ENCODE data around the gene WFIKKN1. TPM values are rescaled to one million over a fixed set of nuclear protein-coding genes. Genes with fewer than 3 reads are reported as not detected.
"Not testable (repeated sequence)": the region's sequence is repeated elsewhere in the genome, so short reads cannot be mapped to it uniquely, and the experiment has no call there.

The WFIKKN1 gene
- total RNA-seq, 2 experiments from 2014 or later = 0.47 to 1.2 TPM

- DNase-seq (ENCODE audit: low spot score) = no peak
- Histone ChIP-seq H3K36me3 (ENCODE audit: insufficient read depth, low read length) (peaks cover 9% of the 10 kb centered on the region), H3K9me3 (ENCODE audit: low read length) (no peaks in the 10 kb centered on the region), H3K9me2 (ENCODE audit: insufficient read depth, low read length) (no peaks in the 10 kb centered on the region), H3K4me1 (ENCODE audit: insufficient read depth, low read length, poor library complexity, severe bottlenecking) (peaks cover 13% of the 10 kb centered on the region), H2AFZ (ENCODE audit: low read length) (no peak overlapping the region), H3K4me3 (ENCODE audit: low read depth, low read length, poor library complexity, severe bottlenecking) (no peak overlapping the region), H3K79me2 (ENCODE audit: insufficient read depth, low read depth, low read length) (no peaks in the 10 kb centered on the region), H3K27ac (ENCODE audit: low read depth, low read length, poor library complexity, severe bottlenecking) (no peak overlapping the region), H4K20me1 (ENCODE audit: insufficient read depth, low read length) (no peaks in the 10 kb centered on the region), H3K4me2 (ENCODE audit: low read length) (no peak overlapping the region)
- TF ChIP-seq CTCF (conservative IDR thresholded peaks at IDR 0.05; ENCODE audit: low read length) (no peak), EZH2phosphoT487 (IDR thresholded peaks at IDR 0.05; ENCODE audit: borderline replicate concordance, low read depth, low read length) (no peak)
- BruUV-seq (replicated peaks) = no TSS peak
- intact Hi-C loops (cut with micrococcal nuclease; ENCODE audit: unreplicated experiment) = no loop called here
- POLR2A ChIA-PET = no interaction called here
- CTCF ChIA-PET (ENCODE audit: unreplicated experiment) = no interaction called here
Observed at GRCh38 chr16:595942-596735, 34.6 kb upstream of the WFIKKN1 start.

GRCh38 chr16:596736-597060 is 34.1 kb upstream of the WFIKKN1 start:
- no peaks in the 10 kb centered on the region for H3K9me2 ChIP-seq (ENCODE audit: insufficient read depth, low read length)
- intact Hi-C loops (cut with micrococcal nuclease; ENCODE audit: unreplicated experiment) = no loop called here
- TF ChIP-seq EZH2phosphoT487 (IDR thresholded peaks at IDR 0.05; ENCODE audit: borderline replicate concordance, low read depth, low read length) (no peak), CTCF (conservative IDR thresholded peaks at IDR 0.05; ENCODE audit: low read length) (no peak)
- H2AFZ ChIP-seq (ENCODE audit: low read length) = no peak overlapping the region
- DNase-seq (ENCODE audit: low spot score) = no peak
- POLR2A ChIA-PET = no interaction called here
- H3K4me2 ChIP-seq (ENCODE audit: low read length) = no peak overlapping the region
- H3K36me3 ChIP-seq (ENCODE audit: insufficient read depth, low read length) = peaks cover 9% of the 10 kb centered on the region
- H3K27ac ChIP-seq (ENCODE audit: low read depth, low read length, poor library complexity, severe bottlenecking) = no peak overlapping the region
- H3K9me3 ChIP-seq (ENCODE audit: low read length) = no peaks in the 10 kb centered on the region
- CTCF ChIA-PET (ENCODE audit: unreplicated experiment) = no interaction called here
- H4K20me1 ChIP-seq (ENCODE audit: insufficient read depth, low read length) = no peaks in the 10 kb centered on the region
- H3K4me1 ChIP-seq (ENCODE audit: insufficient read depth, low read length, poor library complexity, severe bottlenecking) = peaks cover 12% of the 10 kb centered on the region
- no peaks in the 10 kb centered on the region for H3K79me2 ChIP-seq (ENCODE audit: insufficient read depth, low read depth, low read length)
- no peak overlapping the region for H3K4me3 ChIP-seq (ENCODE audit: low read depth, low read length, poor library complexity, severe bottlenecking)
- BruUV-seq (replicated peaks) = no TSS peak

GRCh38 chr16:597655-598054 is 33.1 kb upstream of the WFIKKN1 start:
- POLR2A ChIA-PET; H2AFZ ChIP-seq (ENCODE audit: low read length); H3K4me2 ChIP-seq (ENCODE audit: low read length); H3K79me2 ChIP-seq (ENCODE audit: insufficient read depth, low read depth, low read length); BruUV-seq (replicated peaks); H3K27ac ChIP-seq (ENCODE audit: low read depth, low read length, poor library complexity, severe bottlenecking); CTCF ChIA-PET (ENCODE audit: unreplicated experiment); H3K9me3 ChIP-seq (ENCODE audit: low read length); H3K9me2 ChIP-seq (ENCODE audit: insufficient read depth, low read length); H3K36me3 ChIP-seq (ENCODE audit: insufficient read depth, low read length); DNase-seq (ENCODE audit: low spot score); H4K20me1 ChIP-seq (ENCODE audit: insufficient read depth, low read length); intact Hi-C loops (cut with micrococcal nuclease; ENCODE audit: unreplicated experiment); H3K4me3 ChIP-seq (ENCODE audit: low read depth, low read length, poor library complexity, severe bottlenecking): not testable (repeated sequence)
- H3K4me1 ChIP-seq (ENCODE audit: insufficient read depth, low read length, poor library complexity, severe bottlenecking) = peaks cover 10% of the 10 kb centered on the region
